Gastroesophageal sphincter (tissue), 3 donors: ENCODE measurements around the gene TSC22D2.

ENCODE experiments used
- POLR2A ChIP-seq, 2 donors: fragments of 450-650 bp; IDR thresholded peaks; one replicate each; pipeline ENCODE4 v1.6.1; 2017; ENCODE audit warnings: antibody characterized with exemption in 2 of 2, mild to moderate bottlenecking in 2 of 2, moderate library complexity in 1 of 2
- POLR2AphosphoS5 ChIP-seq: sonication (generic); formaldehyde crosslinking; IDR thresholded peaks from one replicate; pipeline ENCODE4 v1.6.1; 2017; ENCODE audit warnings: antibody characterized with exemption
- TF ChIP-seq, protein P1 (sequence below), 4 experiments: fragments of 200-600 bp in 2 of 4; fragments of 450-650 bp in 2 of 4; sonication (generic) in 1 of 4; IDR thresholded peaks; one replicate each; pipeline ENCODE4 v1.5.1; 2017 to 2019; ENCODE audit warnings: antibody characterized with exemption in 4 of 4, mild to moderate bottlenecking in 2 of 4, moderate library complexity in 2 of 4

DNA sequence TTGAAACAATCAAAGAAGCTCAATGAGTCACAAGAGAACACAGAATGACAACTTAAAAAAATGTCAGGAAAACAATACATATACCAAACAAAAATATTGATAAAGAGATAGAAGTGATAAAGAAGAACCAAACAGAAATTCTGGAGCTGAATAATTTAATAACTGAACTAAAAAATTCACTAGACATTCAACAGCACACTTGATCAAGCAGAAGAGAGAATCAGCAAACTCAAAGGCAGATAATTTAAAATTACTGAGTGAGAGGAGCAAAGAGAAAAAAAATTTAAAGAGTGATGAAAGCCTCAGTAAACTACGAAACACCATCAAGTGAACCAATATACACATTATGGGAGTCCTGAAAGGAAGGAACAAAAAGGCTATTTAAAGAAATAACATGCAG, 76.3 kb downstream of the TSC22D2 start:
- TF ChIP-seq, protein P1, sequence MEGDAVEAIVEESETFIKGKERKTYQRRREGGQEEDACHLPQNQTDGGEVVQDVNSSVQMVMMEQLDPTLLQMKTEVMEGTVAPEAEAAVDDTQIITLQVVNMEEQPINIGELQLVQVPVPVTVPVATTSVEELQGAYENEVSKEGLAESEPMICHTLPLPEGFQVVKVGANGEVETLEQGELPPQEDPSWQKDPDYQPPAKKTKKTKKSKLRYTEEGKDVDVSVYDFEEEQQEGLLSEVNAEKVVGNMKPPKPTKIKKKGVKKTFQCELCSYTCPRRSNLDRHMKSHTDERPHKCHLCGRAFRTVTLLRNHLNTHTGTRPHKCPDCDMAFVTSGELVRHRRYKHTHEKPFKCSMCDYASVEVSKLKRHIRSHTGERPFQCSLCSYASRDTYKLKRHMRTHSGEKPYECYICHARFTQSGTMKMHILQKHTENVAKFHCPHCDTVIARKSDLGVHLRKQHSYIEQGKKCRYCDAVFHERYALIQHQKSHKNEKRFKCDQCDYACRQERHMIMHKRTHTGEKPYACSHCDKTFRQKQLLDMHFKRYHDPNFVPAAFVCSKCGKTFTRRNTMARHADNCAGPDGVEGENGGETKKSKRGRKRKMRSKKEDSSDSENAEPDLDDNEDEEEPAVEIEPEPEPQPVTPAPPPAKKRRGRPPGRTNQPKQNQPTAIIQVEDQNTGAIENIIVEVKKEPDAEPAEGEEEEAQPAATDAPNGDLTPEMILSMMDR (IDR thresholded peaks at IDR 0.05) = no peak
- no peak for TF ChIP-seq POLR2AphosphoS5
- no peak for TF ChIP-seq POLR2A (IDR thresholded peaks at IDR 0.05)
